A673 (cell line): ENCODE data around the gene RAB27A. TPM values are rescaled to one million over a fixed set of nuclear protein-coding genes. Genes with fewer than 3 reads are reported as not detected.
"Not testable (repeated sequence)": the region's sequence is repeated elsewhere in the genome, so short reads cannot be mapped to it uniquely, and the experiment has no call there.

Source experiments
- BruUV-seq: library from RNA; stranded (reverse); fragments of 400-500 nt; replicated peaks from 2 replicates; lab custom pipeline; 2021; lab: Mats Ljungman, UMichigan
- CTCF ChIA-PET: fragments of 300-600 bp; sonication (Branson Sonifier 250); formaldehyde crosslinking; loops from one replicate; lab custom pipeline; 2022; ENCODE audit warnings: antibody characterized with exemption; lab: Charles Lee
- POLR2A ChIA-PET: fragments of 300-600 bp; sonication (Branson Sonifier 250); formaldehyde crosslinking; loops from one replicate; lab custom pipeline; 2022; ENCODE audit warnings: antibody characterized with exemption; ENCODE audit not compliant: low non-redundant PET; lab: Charles Lee
- DNase-seq: peaks from one replicate; pipeline ENCODE4 v3.0.0-alpha.2; 2015; ENCODE audit warnings: low spot score
- H3K27ac ChIP-seq: fragments of 200-600 bp; sonication (generic); 2 replicates; pipeline ENCODE4 v1.5.1; 2016; ENCODE audit warnings: mixed run types, low read depth, mild to moderate bottlenecking, mixed read lengths, antibody characterized with exemption, low read length; ENCODE audit not compliant: poor library complexity, severe bottlenecking
- H3K27me3 ChIP-seq: fragments of 200-600 bp; sonication (generic); replicated peaks from 2 replicates; pipeline ENCODE4 v1.6.1; 2017; ENCODE audit warnings: mixed run types, low read depth, mild to moderate bottlenecking, mixed read lengths, antibody characterized with exemption, low read length; ENCODE audit not compliant: insufficient read depth, poor library complexity
- H3K36me3 ChIP-seq: fragments of 200-600 bp; sonication (generic); 2 replicates; pipeline ENCODE4 v1.6.1; 2016; ENCODE audit warnings: mixed run types, mild to moderate bottlenecking, mixed read lengths, antibody characterized with exemption, low read length; ENCODE audit not compliant: insufficient read depth, poor library complexity, severe bottlenecking
- H3K4me1 ChIP-seq: fragments of 200-600 bp; sonication (generic); 2 replicates; pipeline ENCODE4 v1.6.1; 2017; ENCODE audit warnings: mixed run types, mild to moderate bottlenecking, mixed read lengths, antibody characterized with exemption, low read length; ENCODE audit not compliant: insufficient read depth, poor library complexity, severe bottlenecking
- H3K4me3 ChIP-seq: fragments of 200-600 bp; sonication (generic); 2 replicates; pipeline ENCODE4 v1.5.1; 2016; ENCODE audit warnings: low read depth, mixed run types, mild to moderate bottlenecking, mixed read lengths, low read length; ENCODE audit not compliant: poor library complexity, severe bottlenecking
- H3K9me3 ChIP-seq: fragments of 200-600 bp; sonication (generic); 2 replicates; pipeline ENCODE4 v1.6.1; 2016; ENCODE audit warnings: mixed run types, low read depth, mild to moderate bottlenecking, mixed read lengths, antibody characterized with exemption, low read length; ENCODE audit not compliant: poor library complexity, severe bottlenecking
- EZH2 ChIP-seq: fragments of 200-600 bp; sonication (generic); IDR thresholded peaks from 2 replicates; pipeline ENCODE4 v1.6.1; 2017; ENCODE audit warnings: borderline replicate concordance, low read depth, mild to moderate bottlenecking, mixed read lengths, antibody characterized with exemption, low read length; ENCODE audit not compliant: poor library complexity, severe bottlenecking
- intact Hi-C: fragments of 100-400 bp; cut with micrococcal nuclease; formaldehyde crosslinking; loops from one replicate; pipeline ENCODE4 v1.10.0; 2022; ENCODE audit not compliant: unreplicated experiment
- total RNA-seq: library from RNA; stranded (reverse); gene quantifications from 2 replicates; pipeline ENCODE4 v1.2.3, GENCODE V29; 2021
- TF ChIP-seq, protein P1 (sequence below): fragments of 300-800, 200-600 bp; sonication (generic); conservative IDR thresholded peaks from 2 replicates; pipeline ENCODE4 v1.5.1; 2017; ENCODE audit warnings: low read depth, mild to moderate bottlenecking, antibody characterized with exemption, low read length, moderate library complexity, mixed read lengths

Gene RAB27A
- total RNA-seq, 1 experiment from 2014 or later = 1.8 TPM

DNA sequence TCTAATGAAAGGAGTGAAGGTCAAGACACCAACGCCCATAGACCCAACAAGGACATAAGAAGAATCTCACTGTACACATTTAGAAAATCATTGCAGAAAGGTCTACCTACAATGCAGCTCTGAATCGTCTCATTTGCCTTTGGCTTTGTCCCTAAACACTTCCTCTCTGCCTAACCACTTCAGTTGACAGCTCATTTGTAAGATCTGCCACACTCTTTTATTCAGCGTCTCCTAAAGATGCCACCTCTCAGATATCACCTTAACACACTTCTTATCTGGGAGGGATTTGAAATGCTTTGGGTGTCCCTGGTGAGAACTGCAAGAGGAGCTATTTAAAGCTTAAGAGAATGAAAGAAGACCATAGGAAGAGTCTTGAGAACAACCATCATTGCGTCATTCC is 38.7 kb downstream of the RAB27A start:
- POLR2A ChIA-PET = no interaction called here
- BruUV-seq = no TSS peak
- DNase-seq = no peak
- intact Hi-C loops = no loop called here
- Histone ChIP-seq H3K4me1 (no peaks in the 10 kb centered on the region), H3K27ac (no peak overlapping the region), H3K27me3 (no peaks in the 10 kb centered on the region), H3K9me3 (no peaks in the 10 kb centered on the region), H3K4me3 (no peak overlapping the region), H3K36me3 (no peaks in the 10 kb centered on the region)
- CTCF ChIA-PET = no interaction called here
- no peak for TF ChIP-seq EZH2
- TF ChIP-seq, protein P1, sequence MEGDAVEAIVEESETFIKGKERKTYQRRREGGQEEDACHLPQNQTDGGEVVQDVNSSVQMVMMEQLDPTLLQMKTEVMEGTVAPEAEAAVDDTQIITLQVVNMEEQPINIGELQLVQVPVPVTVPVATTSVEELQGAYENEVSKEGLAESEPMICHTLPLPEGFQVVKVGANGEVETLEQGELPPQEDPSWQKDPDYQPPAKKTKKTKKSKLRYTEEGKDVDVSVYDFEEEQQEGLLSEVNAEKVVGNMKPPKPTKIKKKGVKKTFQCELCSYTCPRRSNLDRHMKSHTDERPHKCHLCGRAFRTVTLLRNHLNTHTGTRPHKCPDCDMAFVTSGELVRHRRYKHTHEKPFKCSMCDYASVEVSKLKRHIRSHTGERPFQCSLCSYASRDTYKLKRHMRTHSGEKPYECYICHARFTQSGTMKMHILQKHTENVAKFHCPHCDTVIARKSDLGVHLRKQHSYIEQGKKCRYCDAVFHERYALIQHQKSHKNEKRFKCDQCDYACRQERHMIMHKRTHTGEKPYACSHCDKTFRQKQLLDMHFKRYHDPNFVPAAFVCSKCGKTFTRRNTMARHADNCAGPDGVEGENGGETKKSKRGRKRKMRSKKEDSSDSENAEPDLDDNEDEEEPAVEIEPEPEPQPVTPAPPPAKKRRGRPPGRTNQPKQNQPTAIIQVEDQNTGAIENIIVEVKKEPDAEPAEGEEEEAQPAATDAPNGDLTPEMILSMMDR = no peak

DNA sequence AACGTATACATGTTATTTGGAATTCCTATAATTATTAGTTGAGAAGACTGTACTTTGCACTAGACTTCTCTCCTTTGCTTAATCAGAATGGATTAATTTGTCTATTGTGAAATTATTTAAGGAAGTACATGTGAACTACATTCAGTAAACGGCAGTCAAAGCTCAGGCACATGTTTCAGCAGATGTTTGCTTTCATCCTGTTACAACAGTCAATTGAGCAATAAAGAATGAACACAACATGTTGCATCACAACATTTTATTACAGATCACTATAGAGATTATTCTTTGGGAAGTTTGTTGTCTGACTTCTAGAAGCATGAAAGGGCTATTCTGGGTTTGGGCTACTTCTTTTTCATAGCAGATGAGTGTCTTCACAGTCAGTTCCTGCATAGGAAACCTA is 39.2 kb downstream of the RAB27A start:
- Histone ChIP-seq H3K27me3 (no peaks in the 10 kb centered on the region), H3K36me3 (no peaks in the 10 kb centered on the region), H3K4me1 (no peaks in the 10 kb centered on the region), H3K9me3 (no peaks in the 10 kb centered on the region), H3K27ac (no peak overlapping the region), H3K4me3 (no peak overlapping the region)
- intact Hi-C loops = no loop called here
- DNase-seq = no peak
- no TSS peak for BruUV-seq
- CTCF ChIA-PET = no interaction called here
- POLR2A ChIA-PET = no interaction called here
- TF ChIP-seq, protein P1 = no peak
- no peak for TF ChIP-seq EZH2

DNA sequence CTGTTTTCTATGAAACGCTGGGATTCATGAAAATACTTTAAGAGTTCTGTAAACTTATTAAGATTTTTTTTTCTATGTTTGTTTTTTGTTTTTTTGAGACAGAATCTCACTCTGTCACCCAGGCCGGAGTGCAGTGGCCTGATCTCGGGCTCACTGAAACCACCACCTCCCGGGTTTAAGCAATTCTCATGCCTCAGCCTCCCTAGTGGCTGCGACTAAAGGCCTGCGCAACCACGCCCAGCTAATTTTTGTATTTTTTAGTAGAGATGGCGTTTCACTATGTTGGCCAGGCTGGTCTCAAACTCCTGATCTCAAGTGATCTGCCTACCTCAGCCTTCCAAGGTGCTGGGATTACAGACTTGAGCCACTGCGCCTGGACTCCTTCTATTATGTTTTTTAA is 39.7 kb downstream of the RAB27A start:
- intact Hi-C loops, H3K27ac ChIP-seq: not testable (repeated sequence)

DNA sequence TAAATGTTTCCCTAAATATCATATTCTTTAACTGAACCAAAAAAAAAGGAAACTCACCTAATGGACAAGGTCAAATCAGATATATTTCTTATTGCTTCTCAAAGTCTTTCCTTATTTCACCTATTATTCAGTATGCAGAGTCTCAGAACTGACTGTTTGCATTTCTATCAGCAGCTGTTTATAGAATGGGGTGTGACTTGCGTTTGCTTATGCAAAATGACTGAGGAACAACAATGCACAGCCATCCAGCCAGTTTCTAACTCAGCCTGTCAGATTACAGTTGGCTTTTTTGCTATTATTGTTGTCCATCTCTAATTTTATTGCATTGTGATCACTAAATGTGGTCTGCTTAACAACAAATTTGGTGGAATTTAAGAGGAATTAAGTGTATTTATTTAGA is 40.7 kb downstream of the RAB27A start:
- TF ChIP-seq EZH2 = no peak
- TF ChIP-seq, protein P1 = no peak
- BruUV-seq = no TSS peak

More for the DNA sequence above, 39.7 kb downstream of the RAB27A start:
- POLR2A ChIA-PET, H3K36me3 ChIP-seq, BruUV-seq, H3K27me3 ChIP-seq, H3K4me1 ChIP-seq, H3K4me3 ChIP-seq, H3K9me3 ChIP-seq, CTCF ChIA-PET, DNase-seq: not testable (repeated sequence)

More for the DNA sequence above, 40.7 kb downstream of the RAB27A start:
- Histone ChIP-seq H3K4me1 (no peaks in the 10 kb centered on the region), H3K4me3 (no peak overlapping the region), H3K9me3 (no peaks in the 10 kb centered on the region), H3K27me3 (no peaks in the 10 kb centered on the region), H3K27ac (no peak overlapping the region), H3K36me3 (no peaks in the 10 kb centered on the region)
- intact Hi-C loops = no loop called here
- POLR2A ChIA-PET = no interaction called here
- CTCF ChIA-PET = no interaction called here
- DNase-seq = no peak
